ENCODE results near the gene GTPBP1. TPM values are rescaled to one million over a fixed set of nuclear protein-coding genes. Genes with fewer than 3 reads are reported as not detected.

Gene GTPBP1
- polyA plus RNA-seq, 1 of the 3 experiments (the other 2 are of a cell fraction) = 15.2 TPM

DNA sequence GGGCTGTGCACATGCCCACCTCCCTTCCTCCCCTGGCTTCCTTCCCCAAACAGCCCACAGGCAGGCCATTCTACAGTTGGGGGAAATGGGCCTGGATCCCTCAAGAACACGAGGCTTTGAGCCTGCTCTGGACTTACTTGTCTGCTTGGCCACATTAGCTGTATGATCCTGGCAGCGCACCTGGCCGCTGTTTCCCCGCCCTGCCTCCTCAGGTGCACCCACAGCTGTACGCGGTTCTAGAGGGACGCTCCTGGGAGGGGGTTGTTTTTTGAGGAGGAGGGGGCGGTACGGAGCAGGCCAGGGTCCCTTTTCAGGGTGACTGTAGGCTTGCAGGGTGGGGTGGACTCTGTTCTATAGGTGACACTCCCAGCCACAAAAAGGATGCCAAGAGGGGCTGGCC lies 61.6 kb downstream of the GTPBP1 start:
- no peaks in the 10 kb centered on the region for H3K36me3 ChIP-seq (replicated peaks in 1 of 2; ENCODE audit: control insufficient read depth in 1 of 2, insufficient read depth in 2 of 2, low read length in 1 of 2)
- H3K27ac ChIP-seq (ENCODE audit: low read depth in 2 of 2, low read length in 1 of 2) = no peak overlapping the region
- no peak overlapping the region for H3K4me2 ChIP-seq
- no peaks in the 10 kb centered on the region for H4K20me1 ChIP-seq (ENCODE audit: insufficient read depth)
- H3K4me3 ChIP-seq (ENCODE audit: low read depth in 2 of 2, low read length in 1 of 2) = no peak overlapping the region
- H3K9ac ChIP-seq = no peak overlapping the region
- DNase-seq = no peak
- H3K27me3 ChIP-seq (ENCODE audit: insufficient read depth) = no peaks in the 10 kb centered on the region
- no peaks in the 10 kb centered on the region for H3K9me3 ChIP-seq
- WGBS (ENCODE audit: low lambda C conversion rate) = no CpG with 5 or more reads among the region's 9 CpGs
- no peaks in the 10 kb centered on the region for H3F3A ChIP-seq (replicated peaks; ENCODE audit: insufficient read depth)
- no peak overlapping the region for H2AFZ ChIP-seq (ENCODE audit: low read depth)
- POLR2A ChIA-PET = no interaction called here
- no peaks in the 10 kb centered on the region for H3K79me2 ChIP-seq (ENCODE audit: insufficient read depth)
- H3K9me2 ChIP-seq = no peaks in the 10 kb centered on the region
- CTCF ChIA-PET = interaction anchor here (0.9 to 4.1 kb wide), 7 partner anchors 10 to 355 kb away, joined by 3 to 47 read pairs (median 5); partner anchors contain the start of gene NPTXR
- peaks cover 0 to 3% of the 10 kb centered on the region in 2 experiments; a peak in 1 of 4 replicates for H3K4me1 ChIP-seq (ENCODE audit: control insufficient read depth in 1 of 2, insufficient read depth in 2 of 2, low read depth in 1 of 2, low read length in 1 of 2)
- TF ChIP-seq, protein P1, sequence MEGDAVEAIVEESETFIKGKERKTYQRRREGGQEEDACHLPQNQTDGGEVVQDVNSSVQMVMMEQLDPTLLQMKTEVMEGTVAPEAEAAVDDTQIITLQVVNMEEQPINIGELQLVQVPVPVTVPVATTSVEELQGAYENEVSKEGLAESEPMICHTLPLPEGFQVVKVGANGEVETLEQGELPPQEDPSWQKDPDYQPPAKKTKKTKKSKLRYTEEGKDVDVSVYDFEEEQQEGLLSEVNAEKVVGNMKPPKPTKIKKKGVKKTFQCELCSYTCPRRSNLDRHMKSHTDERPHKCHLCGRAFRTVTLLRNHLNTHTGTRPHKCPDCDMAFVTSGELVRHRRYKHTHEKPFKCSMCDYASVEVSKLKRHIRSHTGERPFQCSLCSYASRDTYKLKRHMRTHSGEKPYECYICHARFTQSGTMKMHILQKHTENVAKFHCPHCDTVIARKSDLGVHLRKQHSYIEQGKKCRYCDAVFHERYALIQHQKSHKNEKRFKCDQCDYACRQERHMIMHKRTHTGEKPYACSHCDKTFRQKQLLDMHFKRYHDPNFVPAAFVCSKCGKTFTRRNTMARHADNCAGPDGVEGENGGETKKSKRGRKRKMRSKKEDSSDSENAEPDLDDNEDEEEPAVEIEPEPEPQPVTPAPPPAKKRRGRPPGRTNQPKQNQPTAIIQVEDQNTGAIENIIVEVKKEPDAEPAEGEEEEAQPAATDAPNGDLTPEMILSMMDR (IDR thresholded peaks at IDR 0.05) = no peak
- TF ChIP-seq CHD2 (IDR thresholded peaks at IDR 0.05; ENCODE audit: low read length, partially characterized antibody) = no peak
- no peak for TF ChIP-seq GATA2 (CRISPR knock-in tag; IDR thresholded peaks at IDR 0.05)
- TF ChIP-seq, protein P2, sequence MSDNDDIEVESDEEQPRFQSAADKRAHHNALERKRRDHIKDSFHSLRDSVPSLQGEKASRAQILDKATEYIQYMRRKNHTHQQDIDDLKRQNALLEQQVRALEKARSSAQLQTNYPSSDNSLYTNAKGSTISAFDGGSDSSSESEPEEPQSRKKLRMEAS (IDR thresholded peaks at IDR 0.05; ENCODE audit: low read depth) = no peak
- no peak for TF ChIP-seq MXI1 (IDR thresholded peaks at IDR 0.05; ENCODE audit: low read depth, low read length)
- TF ChIP-seq, protein P3, sequence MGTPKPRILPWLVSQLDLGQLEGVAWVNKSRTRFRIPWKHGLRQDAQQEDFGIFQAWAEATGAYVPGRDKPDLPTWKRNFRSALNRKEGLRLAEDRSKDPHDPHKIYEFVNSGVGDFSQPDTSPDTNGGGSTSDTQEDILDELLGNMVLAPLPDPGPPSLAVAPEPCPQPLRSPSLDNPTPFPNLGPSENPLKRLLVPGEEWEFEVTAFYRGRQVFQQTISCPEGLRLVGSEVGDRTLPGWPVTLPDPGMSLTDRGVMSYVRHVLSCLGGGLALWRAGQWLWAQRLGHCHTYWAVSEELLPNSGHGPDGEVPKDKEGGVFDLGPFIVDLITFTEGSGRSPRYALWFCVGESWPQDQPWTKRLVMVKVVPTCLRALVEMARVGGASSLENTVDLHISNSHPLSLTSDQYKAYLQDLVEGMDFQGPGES (IDR thresholded peaks at IDR 0.05; ENCODE audit: low read depth, low read length) = no peak
- TF ChIP-seq RFX5 (IDR thresholded peaks at IDR 0.05; ENCODE audit: low read length) = no peak
- TF ChIP-seq, protein P4, sequence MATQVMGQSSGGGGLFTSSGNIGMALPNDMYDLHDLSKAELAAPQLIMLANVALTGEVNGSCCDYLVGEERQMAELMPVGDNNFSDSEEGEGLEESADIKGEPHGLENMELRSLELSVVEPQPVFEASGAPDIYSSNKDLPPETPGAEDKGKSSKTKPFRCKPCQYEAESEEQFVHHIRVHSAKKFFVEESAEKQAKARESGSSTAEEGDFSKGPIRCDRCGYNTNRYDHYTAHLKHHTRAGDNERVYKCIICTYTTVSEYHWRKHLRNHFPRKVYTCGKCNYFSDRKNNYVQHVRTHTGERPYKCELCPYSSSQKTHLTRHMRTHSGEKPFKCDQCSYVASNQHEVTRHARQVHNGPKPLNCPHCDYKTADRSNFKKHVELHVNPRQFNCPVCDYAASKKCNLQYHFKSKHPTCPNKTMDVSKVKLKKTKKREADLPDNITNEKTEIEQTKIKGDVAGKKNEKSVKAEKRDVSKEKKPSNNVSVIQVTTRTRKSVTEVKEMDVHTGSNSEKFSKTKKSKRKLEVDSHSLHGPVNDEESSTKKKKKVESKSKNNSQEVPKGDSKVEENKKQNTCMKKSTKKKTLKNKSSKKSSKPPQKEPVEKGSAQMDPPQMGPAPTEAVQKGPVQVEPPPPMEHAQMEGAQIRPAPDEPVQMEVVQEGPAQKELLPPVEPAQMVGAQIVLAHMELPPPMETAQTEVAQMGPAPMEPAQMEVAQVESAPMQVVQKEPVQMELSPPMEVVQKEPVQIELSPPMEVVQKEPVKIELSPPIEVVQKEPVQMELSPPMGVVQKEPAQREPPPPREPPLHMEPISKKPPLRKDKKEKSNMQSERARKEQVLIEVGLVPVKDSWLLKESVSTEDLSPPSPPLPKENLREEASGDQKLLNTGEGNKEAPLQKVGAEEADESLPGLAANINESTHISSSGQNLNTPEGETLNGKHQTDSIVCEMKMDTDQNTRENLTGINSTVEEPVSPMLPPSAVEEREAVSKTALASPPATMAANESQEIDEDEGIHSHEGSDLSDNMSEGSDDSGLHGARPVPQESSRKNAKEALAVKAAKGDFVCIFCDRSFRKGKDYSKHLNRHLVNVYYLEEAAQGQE (IDR thresholded peaks at IDR 0.05; ENCODE audit: low read depth, low read length) = no peak
- no peak for TF ChIP-seq FOXM1 (IDR thresholded peaks at IDR 0.05; ENCODE audit: low read depth)
- TF ChIP-seq, protein P5, sequence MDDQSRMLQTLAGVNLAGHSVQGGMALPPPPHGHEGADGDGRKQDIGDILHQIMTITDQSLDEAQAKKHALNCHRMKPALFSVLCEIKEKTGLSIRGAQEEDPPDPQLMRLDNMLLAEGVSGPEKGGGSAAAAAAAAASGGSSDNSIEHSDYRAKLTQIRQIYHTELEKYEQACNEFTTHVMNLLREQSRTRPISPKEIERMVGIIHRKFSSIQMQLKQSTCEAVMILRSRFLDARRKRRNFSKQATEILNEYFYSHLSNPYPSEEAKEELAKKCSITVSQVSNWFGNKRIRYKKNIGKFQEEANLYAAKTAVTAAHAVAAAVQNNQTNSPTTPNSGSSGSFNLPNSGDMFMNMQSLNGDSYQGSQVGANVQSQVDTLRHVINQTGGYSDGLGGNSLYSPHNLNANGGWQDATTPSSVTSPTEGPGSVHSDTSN (IDR thresholded peaks at IDR 0.05) = no peak
- no peak for TF ChIP-seq FOSL2 (IDR thresholded peaks at IDR 0.05; ENCODE audit: borderline replicate concordance, low read depth)
- TF ChIP-seq RAD21 (IDR thresholded peaks at IDR 0.05; ENCODE audit: low read length) = no peak
